Coronary artery (tissue), 2 donors: Measurements from ENCODE around the gene CCDC112.

ENCODE experiments used
- DNase-seq: peaks from one replicate; pipeline ENCODE4 v3.0.0-alpha.2; 2017; ENCODE audit warnings: low spot score
- H3K27ac ChIP-seq, 2 donors: fragments of 200-600 bp; sonication (generic); one replicate each; pipeline ENCODE4 v1.5.1; 2016 to 2019
- H3K4me3 ChIP-seq: fragments of 200-600 bp; sonication (generic); 2 replicates; pipeline ENCODE4 v1.5.1; 2016; ENCODE audit warnings: mild to moderate bottlenecking, moderate library complexity
- TF ChIP-seq, protein P1 (sequence below): fragments of 200-600 bp; sonication (generic); IDR thresholded peaks from one replicate; pipeline ENCODE4 v1.5.1; 2019; ENCODE audit warnings: antibody characterized with exemption

The CCDC112 gene, protein sequence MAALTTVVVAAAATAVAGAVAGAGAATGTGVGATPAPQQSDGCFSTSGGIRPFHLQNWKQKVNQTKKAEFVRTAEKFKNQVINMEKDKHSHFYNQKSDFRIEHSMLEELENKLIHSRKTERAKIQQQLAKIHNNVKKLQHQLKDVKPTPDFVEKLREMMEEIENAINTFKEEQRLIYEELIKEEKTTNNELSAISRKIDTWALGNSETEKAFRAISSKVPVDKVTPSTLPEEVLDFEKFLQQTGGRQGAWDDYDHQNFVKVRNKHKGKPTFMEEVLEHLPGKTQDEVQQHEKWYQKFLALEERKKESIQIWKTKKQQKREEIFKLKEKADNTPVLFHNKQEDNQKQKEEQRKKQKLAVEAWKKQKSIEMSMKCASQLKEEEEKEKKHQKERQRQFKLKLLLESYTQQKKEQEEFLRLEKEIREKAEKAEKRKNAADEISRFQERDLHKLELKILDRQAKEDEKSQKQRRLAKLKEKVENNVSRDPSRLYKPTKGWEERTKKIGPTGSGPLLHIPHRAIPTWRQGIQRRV

GRCh38 chr5:115296124-115297022, at the start of gene CCDC112:
TSS of gene CCDC112 (minus strand) at chr5:115296654. CDS start at chr5:115296543, 111 bp downstream.
- peak; percentile 78 for DNase-seq
- TF ChIP-seq, protein P1, sequence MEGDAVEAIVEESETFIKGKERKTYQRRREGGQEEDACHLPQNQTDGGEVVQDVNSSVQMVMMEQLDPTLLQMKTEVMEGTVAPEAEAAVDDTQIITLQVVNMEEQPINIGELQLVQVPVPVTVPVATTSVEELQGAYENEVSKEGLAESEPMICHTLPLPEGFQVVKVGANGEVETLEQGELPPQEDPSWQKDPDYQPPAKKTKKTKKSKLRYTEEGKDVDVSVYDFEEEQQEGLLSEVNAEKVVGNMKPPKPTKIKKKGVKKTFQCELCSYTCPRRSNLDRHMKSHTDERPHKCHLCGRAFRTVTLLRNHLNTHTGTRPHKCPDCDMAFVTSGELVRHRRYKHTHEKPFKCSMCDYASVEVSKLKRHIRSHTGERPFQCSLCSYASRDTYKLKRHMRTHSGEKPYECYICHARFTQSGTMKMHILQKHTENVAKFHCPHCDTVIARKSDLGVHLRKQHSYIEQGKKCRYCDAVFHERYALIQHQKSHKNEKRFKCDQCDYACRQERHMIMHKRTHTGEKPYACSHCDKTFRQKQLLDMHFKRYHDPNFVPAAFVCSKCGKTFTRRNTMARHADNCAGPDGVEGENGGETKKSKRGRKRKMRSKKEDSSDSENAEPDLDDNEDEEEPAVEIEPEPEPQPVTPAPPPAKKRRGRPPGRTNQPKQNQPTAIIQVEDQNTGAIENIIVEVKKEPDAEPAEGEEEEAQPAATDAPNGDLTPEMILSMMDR, result no peak
- Histone ChIP-seq H3K4me3 (peak within 1 kb of the TSS; percentile 99), H3K27ac (peak within 1 kb of the TSS; percentile 7 to 73)

GRCh38 chr5:115345344-115345743, 48.9 kb upstream of the CCDC112 start:
- H3K4me3 ChIP-seq, result no peak overlapping the region
- no peak overlapping the region for H3K27ac ChIP-seq
- TF ChIP-seq, protein P1, result no peak
- DNase-seq, result no peak

- H3K4me3 ChIP-seq, result no peak overlapping the region
- TF ChIP-seq, protein P1, result no peak
- no peak overlapping the region for H3K27ac ChIP-seq
- no peak for DNase-seq
These were observed 47.4 kb upstream of the CCDC112 start for GRCh38 chr5:115343855-115344254.

- DNase-seq, result no peak
These were observed 46.3 kb upstream of the CCDC112 start for GRCh38 chr5:115342590-115343377.

GRCh38 chr5:115341745-115342144, 45.3 kb upstream of the CCDC112 start:
- Histone ChIP-seq H3K4me3 (no peak overlapping the region), H3K27ac (no peak overlapping the region)
- DNase-seq, result no peak
- TF ChIP-seq, protein P1, result no peak

More at GRCh38 chr5:115342590-115343377, 46.3 kb upstream of the CCDC112 start:
- TF ChIP-seq, protein P1, result no peak
- no peak overlapping the region for H3K4me3 ChIP-seq
- no peak overlapping the region for H3K27ac ChIP-seq

DNA sequence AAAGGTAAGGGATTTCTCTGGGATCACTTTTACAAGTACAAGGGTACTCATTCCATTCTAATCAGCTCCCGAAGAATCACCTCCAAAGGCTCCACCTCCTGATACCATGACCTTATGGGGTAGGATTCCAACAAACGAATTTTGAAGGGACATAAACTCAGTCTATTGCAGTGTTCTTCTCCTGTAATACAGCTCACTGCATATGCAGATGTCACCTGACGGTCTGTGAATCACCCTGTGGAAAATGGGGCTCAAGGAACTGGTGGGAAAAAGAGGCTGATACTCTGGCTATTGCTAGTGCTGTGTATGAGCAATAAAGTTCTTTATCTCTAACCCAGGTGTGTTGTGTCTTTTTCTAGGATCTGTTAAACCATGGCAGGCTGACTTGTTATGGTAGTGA, 42.4 kb upstream of the CCDC112 start:
- TF ChIP-seq, protein P1, result no peak
- Histone ChIP-seq H3K4me3 (no peak overlapping the region), H3K27ac (no peak overlapping the region)
- no peak for DNase-seq
